Osteocyte (in vitro differentiated cells): ENCODE results near the gene LMNB1. TPM values are rescaled to one million over a fixed set of nuclear protein-coding genes. Genes with fewer than 3 reads are reported as not detected.
"Not testable (repeated sequence)": the region's sequence is repeated elsewhere in the genome, so short reads cannot be mapped to it uniquely, and the experiment has no call there.

Experiments used
- DNase-seq: peaks from one replicate; pipeline ENCODE4 v3.0.0; 2021; ENCODE audit warnings: mixed read lengths; ENCODE audit not compliant: unreplicated experiment; ENCODE audit errors: extremely low spot score
- H3K27ac Mint-ChIP-seq: one replicate; pipeline ENCODE4 v1.8.0; 2021; ENCODE audit warnings: mild to moderate bottlenecking, mixed read lengths; ENCODE audit not compliant: unreplicated experiment
- H3K27me3 Mint-ChIP-seq: one replicate; pipeline ENCODE4 v1.8.0; 2021; ENCODE audit warnings: mixed read lengths; ENCODE audit not compliant: unreplicated experiment
- H3K36me3 Mint-ChIP-seq: one replicate; pipeline ENCODE4 v1.8.0; 2021; ENCODE audit warnings: mixed read lengths; ENCODE audit not compliant: unreplicated experiment
- H3K4me1 Mint-ChIP-seq: one replicate; pipeline ENCODE4 v1.8.0; 2021; ENCODE audit warnings: mixed read lengths; ENCODE audit not compliant: unreplicated experiment
- H3K4me3 Mint-ChIP-seq: one replicate; pipeline ENCODE4 v1.8.0; 2021; ENCODE audit warnings: mild to moderate bottlenecking, moderate library complexity, mixed read lengths; ENCODE audit not compliant: unreplicated experiment
- H3K9me3 Mint-ChIP-seq: one replicate; pipeline ENCODE4 v1.8.0; 2021; ENCODE audit warnings: mixed read lengths; ENCODE audit not compliant: unreplicated experiment
- CTCF ChIP-seq: fragments of 200-600 bp; sonication (generic); IDR thresholded peaks from 2 replicates; pipeline ENCODE4 v1.5.0; 2021; ENCODE audit warnings: antibody characterized with exemption, mild to moderate bottlenecking, moderate library complexity
- total RNA-seq: library from RNA; stranded (reverse); gene quantifications from 2 replicates; pipeline ENCODE4 v1.2.1, GENCODE V29; 2021

The LMNB1 gene
- total RNA-seq, 1 donor from 2014 or later, result 22.3 TPM

- Mint-ChIP-seq H3K27ac (no peak overlapping the region), H3K9me3 (no peaks in the 10 kb centered on the region), H3K4me1 (no peaks in the 10 kb centered on the region), H3K27me3 (no peaks in the 10 kb centered on the region), H3K36me3 (no peaks in the 10 kb centered on the region), H3K4me3 (no peak overlapping the region)
- TF ChIP-seq CTCF, result no peak
- no peak for DNase-seq
Observed at GRCh38 chr5:126769703-126770102, 7.2 kb upstream of the LMNB1 start.

GRCh38 chr5:126773536-126773935 lies 3.4 kb upstream of the LMNB1 start:
- not testable (repeated sequence) for H3K27ac Mint-ChIP-seq

GRCh38 chr5:126774595-126774994 lies 2.3 kb upstream of the LMNB1 start:
- H3K36me3 Mint-ChIP-seq, H3K4me3 Mint-ChIP-seq, H3K27ac Mint-ChIP-seq, H3K9me3 Mint-ChIP-seq, H3K27me3 Mint-ChIP-seq: not testable (repeated sequence)
- DNase-seq, result peak; percentile 32
- H3K4me1 Mint-ChIP-seq, result peaks cover 19% of the 10 kb centered on the region

More at GRCh38 chr5:126773536-126773935, 3.4 kb upstream of the LMNB1 start:
- H3K27me3 Mint-ChIP-seq, H3K36me3 Mint-ChIP-seq, H3K9me3 Mint-ChIP-seq, H3K4me1 Mint-ChIP-seq, H3K4me3 Mint-ChIP-seq: not testable (repeated sequence)
- peak; percentile 32 for DNase-seq

GRCh38 chr5:126777257-126777974 lies 480 bp downstream of the LMNB1 start:
- no peaks in the 10 kb centered on the region for H3K9me3 Mint-ChIP-seq
- peak; percentile 86 for DNase-seq
- peaks cover 35% of the 10 kb centered on the region for H3K4me1 Mint-ChIP-seq
- H3K27ac Mint-ChIP-seq, result peak overlapping the region; percentile 92
- H3K36me3 Mint-ChIP-seq, result no peaks in the 10 kb centered on the region
- no peaks in the 10 kb centered on the region for H3K27me3 Mint-ChIP-seq
- H3K4me3 Mint-ChIP-seq, result peak overlapping the region; percentile 97
- peak; percentile 51 for TF ChIP-seq CTCF

DNA sequence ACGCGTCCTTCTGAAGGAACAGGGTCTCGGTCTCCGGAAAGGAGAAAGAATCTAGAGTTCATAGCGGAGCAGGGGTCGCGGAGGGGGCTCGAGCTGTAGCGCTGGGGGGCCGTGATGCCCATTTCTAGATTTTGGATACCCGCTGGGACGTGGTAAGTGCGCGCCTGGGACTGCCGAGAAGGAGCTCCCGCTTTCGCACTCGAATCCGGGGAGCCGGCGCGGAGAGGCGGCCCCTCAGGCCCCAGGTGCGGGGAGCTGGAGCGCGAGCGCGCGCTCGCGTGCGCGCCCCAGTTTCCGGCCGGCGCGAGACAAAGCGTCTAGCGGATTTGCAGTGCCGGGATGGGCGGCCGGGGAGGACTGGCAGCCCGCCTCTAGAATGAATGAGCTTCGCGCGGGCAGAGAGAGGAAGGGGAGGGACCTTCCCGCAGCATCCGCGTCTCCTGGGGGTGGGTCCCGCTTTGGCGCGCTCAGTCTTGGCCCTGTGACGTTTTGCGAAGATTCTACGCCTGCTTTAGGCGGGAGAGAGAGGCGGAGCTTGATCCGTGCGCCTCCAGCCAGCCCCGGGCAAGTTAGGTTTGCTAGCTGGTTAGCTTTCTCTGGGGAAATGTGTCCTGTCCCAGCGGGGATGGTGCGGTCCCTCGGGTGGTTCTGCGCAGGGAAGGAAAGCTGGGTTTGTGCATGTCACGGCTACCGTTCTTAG lies 1.2 kb downstream of the LMNB1 start:
- no peaks in the 10 kb centered on the region for H3K27me3 Mint-ChIP-seq
- H3K36me3 Mint-ChIP-seq, result no peaks in the 10 kb centered on the region
- H3K9me3 Mint-ChIP-seq, result no peaks in the 10 kb centered on the region
- peak; percentile 93 for DNase-seq
- no peak for TF ChIP-seq CTCF
- peaks cover 35% of the 10 kb centered on the region for H3K4me1 Mint-ChIP-seq
- peak overlapping the region; percentile 97 for H3K4me3 Mint-ChIP-seq
- H3K27ac Mint-ChIP-seq, result peak overlapping the region; percentile 92
